Measurements from ENCODE around the gene NTM.

DNA sequence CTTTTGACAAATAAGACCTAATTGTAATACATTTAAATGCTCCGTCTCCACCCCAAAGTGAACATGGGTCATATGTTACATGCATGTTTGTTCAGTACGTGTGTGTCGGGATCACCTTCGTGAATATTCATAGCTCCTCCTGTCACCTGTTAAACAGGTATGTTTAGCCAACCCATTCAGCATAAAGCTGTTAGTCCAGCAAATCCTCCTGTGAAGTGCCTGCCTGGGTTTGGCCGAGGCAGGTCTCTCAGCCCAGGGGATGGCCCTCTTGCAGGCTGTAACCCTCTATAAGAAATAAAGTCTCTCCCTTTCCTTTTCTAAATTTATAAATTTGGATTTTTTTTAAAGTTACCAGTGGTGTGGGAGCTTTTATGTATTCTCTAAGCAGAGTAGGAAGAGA lies 38.9 kb upstream of the NTM start:
- TF ChIP-seq, protein P1, sequence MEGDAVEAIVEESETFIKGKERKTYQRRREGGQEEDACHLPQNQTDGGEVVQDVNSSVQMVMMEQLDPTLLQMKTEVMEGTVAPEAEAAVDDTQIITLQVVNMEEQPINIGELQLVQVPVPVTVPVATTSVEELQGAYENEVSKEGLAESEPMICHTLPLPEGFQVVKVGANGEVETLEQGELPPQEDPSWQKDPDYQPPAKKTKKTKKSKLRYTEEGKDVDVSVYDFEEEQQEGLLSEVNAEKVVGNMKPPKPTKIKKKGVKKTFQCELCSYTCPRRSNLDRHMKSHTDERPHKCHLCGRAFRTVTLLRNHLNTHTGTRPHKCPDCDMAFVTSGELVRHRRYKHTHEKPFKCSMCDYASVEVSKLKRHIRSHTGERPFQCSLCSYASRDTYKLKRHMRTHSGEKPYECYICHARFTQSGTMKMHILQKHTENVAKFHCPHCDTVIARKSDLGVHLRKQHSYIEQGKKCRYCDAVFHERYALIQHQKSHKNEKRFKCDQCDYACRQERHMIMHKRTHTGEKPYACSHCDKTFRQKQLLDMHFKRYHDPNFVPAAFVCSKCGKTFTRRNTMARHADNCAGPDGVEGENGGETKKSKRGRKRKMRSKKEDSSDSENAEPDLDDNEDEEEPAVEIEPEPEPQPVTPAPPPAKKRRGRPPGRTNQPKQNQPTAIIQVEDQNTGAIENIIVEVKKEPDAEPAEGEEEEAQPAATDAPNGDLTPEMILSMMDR (conservative IDR thresholded peaks at IDR 0.05): no peak
- no peak for TF ChIP-seq ZFX (IDR thresholded peaks at IDR 0.05)

All from C4-2B (cell line).